GM21825 (cell line): ENCODE data around the gene CORO2B.

ENCODE experiments used
- ATAC-seq: cut with Tn5 transposase; IDR thresholded peaks from one replicate; pipeline ENCODE4 v1.9.1; 2021; ENCODE audit warnings: mild to moderate bottlenecking, moderate library complexity; ENCODE audit not compliant: unreplicated experiment

CORO2B gene

DNA sequence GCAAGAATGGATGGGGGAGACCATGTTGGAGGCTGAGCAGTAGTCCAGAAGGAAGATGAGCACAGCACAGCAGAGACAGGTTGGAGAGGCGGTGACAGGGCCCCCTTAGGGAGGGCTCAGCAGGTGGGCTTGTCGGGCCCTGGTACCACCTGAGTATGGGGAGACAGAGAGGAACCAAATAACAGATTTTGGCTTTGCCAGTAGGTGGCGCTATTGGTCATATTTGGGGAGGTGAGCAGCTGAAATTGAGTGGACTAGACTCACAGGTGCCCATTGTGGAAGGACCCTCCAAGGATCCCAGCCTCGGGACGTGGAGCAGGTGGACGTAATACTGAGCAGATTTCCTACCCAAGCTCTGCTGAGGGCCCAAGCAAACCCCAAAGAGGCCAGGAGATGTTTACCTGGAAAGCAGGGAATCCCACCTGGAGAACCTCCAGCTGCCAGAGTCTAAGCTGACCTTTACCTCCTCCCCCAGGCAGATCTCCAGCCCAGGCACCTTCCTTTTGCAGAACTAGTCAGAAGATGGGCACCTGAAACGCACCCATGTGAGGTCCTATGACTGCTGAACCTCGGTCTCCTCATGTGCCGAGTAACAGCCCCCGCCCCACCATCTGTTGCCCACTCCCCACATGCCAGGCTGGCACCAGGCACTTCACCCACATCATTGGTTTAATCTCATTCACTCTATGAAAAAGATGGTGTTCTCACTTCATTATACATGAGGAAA, 24.6 kb upstream of the CORO2B start:
- ATAC-seq = no peak

DNA sequence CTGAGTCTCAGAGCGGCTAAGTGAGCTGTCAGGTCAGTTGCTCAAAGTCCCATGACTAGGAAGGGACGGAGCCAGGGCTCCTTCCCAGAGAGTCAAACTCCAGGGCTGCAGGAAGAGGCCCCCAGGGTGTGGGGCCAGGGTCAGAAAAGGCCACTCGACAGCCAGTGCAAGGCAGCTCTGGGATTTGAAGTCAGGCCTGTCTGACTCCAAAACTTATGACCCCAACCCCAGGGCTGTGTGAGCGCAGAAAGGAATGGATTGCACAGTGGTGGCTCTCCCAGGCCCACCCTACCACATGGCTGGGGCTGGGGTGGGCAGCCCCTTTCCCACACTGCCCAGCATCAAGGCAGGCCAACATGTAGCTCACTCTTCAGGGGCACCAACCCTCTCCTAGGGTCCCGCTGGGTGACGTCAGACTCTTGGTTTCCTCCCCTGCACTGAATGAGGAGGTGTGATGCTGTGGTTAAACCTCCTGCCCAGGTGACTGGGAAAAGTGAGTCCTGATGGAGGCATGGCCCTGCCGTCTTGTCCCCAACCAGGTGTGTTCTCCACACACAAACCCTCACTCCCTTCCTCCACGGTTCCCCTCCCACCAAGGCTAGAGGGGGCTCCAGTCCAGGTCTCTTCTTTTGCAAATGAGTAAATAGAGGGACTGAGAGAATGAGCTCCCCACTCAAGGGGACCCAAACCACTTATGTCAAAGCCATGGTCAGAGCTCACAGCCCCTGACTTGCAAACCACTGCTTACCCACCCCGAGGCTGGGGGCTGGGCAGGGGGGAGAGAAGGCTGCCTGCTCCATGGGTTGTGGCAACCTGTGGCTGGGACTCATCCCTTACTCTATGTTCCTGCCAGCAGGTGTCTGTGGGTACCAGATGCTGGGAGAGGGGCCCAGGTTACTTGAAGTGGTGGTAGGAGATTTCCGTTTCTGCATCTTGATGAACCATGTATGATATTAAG, 23.8 kb upstream of the CORO2B start:
- ATAC-seq = no peak

DNA sequence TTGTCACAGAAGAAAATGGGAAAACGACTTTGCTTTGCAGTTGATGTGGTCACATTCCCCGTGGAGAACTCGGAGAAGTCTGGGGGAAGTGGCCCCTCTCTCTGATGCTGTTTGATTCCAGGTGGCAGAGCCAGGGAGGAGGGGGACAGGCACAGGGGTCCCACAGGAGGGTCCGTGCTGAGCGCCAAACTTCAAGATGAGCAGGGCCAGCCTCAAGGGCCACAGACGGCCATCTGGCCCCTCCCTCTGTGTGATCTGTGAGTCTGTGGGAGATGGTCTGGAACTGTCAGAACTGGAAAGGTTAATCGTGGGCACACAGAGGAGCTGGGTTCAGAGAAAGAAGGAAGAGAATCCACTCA, 23.1 kb upstream of the CORO2B start:
- ATAC-seq = no peak

GRCh38 chr15:68556139-68556990, 22.4 kb upstream of the CORO2B start:
- ATAC-seq = no peak

DNA sequence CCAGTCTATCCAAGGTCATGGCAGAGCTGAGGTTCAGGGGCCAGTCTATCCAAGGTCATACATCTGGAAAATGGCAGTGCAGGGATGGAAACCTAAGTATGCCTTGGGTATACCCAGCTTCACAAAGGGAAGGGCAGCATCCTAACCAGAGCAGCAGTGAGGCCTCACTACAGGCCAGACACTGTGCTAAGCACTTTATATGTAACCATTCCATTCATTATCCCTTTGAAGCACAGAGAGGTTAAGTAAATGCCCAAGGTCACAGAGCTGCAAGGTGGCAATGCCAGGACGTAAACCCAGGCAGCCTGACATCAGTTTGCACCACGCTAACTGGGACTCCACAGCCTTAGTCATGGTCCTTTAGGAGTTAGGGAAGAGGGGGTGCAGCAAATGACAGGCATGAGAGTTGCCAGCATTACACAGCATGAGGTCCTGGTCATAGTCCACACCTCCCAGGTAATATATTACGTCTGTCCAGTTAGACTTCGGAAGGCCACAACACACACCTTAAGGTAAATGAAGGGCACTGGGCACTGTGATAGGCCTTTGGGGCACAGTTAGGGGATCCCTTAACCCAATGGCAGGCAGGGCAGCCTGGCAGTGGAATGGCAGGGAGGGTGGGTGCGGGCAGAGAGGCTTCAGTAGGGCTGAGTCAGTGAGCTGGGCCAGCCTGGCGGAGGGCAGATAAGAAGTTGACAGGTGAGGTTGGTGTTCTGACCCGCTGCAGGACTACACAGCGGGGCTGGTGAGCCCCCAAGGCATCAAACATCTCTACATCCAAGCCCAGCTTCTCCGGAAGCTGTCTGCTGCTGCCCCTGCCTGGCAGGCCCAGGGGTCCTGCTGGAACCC, 21.1 kb upstream of the CORO2B start:
- ATAC-seq = no peak

DNA sequence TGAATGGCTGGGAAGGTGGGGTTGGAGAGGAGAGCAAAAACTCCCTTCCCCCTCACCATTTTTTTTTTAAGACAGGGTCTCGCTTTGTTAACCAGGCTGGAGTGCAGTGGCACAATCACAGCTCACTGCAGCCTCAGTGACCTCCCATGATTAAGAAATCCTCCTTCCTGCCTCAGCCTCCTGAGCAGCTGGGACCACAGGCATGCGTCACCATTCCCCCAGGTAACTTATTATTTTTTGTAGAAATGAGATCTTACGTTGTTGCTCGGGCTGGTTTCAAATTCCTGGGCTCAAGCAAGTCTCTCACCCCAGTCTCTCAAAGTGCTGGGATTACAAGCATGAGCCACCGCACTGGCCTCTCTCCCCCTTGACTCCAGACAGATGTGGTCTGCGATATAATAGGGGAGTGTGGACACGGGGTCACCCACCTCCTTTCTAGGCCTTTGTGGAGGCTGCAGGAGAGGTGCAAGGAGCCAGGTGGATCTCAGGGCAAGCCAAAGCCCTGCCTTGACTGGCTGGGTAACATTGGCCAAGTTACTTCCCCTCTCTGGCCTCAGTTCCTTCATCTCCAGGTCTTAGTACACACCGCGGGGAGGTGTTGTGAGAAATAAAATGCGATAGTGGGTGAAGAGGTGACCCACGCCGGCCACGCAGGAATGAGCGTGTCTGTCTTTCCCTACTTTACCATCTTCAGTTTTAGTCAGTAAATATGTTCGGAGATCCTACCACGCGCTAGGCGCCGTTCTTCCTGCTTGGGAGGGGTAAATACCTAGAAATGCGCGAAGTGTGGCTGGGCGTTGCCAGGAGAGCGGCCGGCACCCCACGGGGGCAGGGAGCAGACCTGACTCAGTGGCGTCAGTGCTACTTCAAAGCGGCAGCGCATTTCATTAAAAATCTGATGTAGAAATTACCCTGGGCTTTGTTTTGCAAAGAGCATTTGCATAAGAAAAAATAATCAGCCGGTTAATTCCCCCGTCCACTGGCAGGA, 20.2 kb upstream of the CORO2B start:
- ATAC-seq = no peak

GRCh38 chr15:68559345-68560310, 19.2 kb upstream of the CORO2B start:
- ATAC-seq = no peak

DNA sequence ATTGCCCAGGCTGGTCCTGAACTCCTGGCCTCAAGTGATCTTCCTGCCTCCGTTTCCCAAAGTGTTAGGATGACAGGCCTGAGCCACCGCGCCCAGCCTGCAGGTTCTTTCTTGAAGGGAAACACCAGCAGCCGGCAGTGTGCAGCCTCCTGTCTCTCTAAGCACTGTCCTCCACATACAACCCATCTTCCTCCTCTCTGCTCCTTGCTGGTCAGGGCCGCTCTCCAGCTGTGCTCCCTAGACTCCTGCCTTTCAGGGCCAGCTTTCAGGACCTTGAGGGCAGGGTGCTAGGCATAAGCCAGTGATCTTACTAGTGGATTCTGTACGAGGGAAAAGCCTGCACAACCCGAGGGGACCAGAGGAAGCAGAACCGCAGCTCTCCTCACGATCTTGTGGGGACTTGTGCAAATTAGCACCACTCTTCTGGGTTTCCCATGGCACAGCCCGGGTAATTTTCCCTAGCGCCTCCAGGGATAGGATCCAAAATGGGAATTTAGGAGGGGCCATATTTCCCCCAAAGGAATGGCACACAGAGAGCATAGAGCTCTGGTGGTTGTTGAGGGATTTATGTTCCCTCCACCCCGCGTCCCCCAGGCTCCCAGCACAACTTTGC, 18.2 kb upstream of the CORO2B start:
- no peak for ATAC-seq

DNA sequence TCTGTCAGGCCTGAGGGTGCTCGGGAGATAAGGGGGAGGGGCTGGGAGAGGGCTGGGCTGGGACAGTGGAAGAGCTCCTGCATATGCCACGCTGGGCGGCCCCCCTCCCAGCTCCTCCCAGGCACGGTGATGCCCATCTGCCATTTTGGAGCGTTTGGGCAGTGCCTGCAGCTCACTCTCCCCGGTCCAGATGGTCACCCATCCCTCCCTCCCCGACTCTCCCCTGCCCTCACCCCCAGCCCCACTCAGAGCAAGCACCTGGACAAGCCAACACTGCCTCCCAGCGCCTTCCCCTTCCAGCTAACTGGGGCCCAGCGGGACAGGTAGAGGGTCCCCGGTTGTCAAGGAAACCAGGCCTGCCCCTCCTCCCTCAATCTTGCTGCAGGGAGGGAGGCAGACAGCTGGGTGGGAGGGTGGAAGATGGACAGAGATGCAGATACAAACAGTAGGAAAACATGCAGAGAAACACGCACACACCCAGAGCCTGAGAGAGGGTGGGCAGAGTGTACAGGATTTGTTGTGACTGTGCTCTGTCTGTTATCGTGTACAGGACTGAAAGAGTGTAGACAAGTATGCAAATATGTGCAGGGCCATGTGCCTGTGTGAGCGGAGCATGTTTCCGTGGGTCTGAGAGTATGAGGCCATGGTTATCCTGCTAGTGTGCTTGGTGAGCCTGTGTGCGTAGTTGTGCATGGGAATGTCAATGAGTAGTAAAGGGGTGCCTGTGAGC, 17.5 kb upstream of the CORO2B start:
- no peak for ATAC-seq

DNA sequence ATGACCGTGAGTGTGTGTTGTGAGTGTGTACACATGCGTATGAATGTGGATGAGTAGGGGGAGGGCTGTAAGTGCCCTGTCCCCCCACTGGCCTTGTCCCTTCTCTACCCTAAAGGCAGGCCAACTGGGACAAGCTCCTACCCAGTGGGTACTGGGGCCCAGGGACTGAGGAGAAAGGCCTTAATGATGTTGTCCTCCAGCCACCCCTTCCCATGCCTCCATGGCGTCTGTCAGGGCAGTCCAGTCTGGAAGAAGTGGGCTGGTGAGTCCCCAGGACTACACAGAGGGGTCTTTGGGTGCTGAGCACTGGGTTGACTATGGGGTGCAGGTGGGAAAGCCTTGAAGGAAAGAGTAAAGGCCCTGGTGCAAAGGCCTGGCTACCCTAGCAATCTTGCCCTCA, 16.9 kb upstream of the CORO2B start:
- no peak for ATAC-seq

DNA sequence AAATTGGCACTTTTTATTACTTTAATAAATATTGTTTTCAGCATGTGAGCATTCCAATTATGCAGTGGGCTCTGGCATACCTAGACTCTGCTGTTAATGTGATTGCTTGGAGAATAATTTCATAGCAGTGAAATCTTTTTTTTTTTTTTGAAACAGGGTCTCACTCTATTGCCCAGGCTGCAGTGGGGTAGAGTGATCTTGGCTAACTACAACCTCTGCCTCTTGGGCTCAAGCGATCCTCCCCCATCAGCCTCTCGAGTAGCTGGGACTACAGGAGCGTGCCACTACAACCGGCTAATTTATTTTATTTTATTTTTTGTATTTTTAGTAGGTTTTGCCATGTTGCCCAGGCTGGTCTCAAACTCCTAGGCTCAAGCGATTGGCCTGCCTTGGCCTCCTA, 14.6 kb upstream of the CORO2B start:
- ATAC-seq = no peak

GRCh38 chr15:68565234-68565633, 13.6 kb upstream of the CORO2B start:
- ATAC-seq = no peak

GRCh38 chr15:68565726-68566125, 13.1 kb upstream of the CORO2B start:
- no peak for ATAC-seq

- ATAC-seq = no peak
Measured at GRCh38 chr15:68566377-68566954, 12.3 kb upstream of the CORO2B start.

DNA sequence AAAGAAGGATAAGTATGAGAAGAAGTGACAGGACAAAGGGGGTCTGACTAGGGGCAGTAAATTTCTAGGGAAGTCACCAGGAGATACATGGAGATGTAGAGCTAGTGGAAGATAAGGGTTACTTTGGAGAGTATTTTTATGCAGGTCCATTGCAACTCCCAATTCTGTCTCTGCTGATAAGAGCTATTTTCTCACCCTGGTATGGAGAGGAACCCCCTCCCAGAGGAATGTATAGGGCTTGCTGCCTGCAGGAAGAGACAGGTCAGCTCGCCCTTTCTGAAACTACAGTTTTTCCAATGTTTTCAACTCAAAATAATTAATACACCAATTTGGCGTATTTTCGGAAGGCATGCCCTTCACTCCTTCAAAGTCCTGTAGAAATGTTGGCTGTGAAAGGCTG, 11.4 kb upstream of the CORO2B start:
- ATAC-seq = no peak

- no peak for ATAC-seq
Measured at GRCh38 chr15:68570974-68571373, 7.8 kb upstream of the CORO2B start.

DNA sequence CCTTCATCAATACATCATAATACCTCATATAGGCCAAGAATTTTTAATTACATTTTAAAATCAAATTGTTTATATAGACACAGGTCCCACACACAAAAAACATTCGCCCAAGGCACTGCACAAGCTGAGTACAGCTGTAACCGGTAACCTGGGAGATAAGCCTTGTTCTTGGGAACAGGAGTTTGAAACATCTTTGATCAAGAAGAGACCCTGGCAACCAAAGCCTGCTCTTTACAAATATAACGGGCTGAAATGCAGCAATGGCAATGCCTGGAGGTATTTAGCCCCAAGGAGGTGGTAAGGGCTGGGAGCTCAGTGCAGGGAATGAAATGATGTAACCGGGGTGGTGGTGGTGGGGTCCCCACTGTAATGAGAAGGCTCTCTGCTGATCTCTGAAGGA, 7.2 kb upstream of the CORO2B start:
- no peak for ATAC-seq
